G401 (cell line): ENCODE results near the gene INA. TPM values are rescaled to one million over a fixed set of nuclear protein-coding genes. Genes with fewer than 3 reads are reported as not detected.
A peak's percentile ranks its signal among the peaks of the same experiment; 100 is the strongest.
"Not testable (repeated sequence)": the region's sequence is repeated elsewhere in the genome, so short reads cannot be mapped to it uniquely, and the experiment has no call there.

Experiments
- DNase-seq: peaks from one replicate; pipeline ENCODE4 v3.0.0-alpha.2; 2015; ENCODE audit warnings: low spot score
- in situ Hi-C: cut with HindIII; loops from 2 replicates; pipeline ENCODE4 v1.10.0; 2016; ENCODE audit warnings: low sequenced_read_pairs, mixed read lengths
- total RNA-seq: library from RNA; depleted of rRNA; stranded (reverse); fragments of >200 nt; shearing (Covaris generic); gene quantifications from 2 replicates; pipeline ENCODE4 v1.2.3, GENCODE V29; 2014; rRNA removed

The INA gene
- total RNA-seq, result 26.6 and 41.8 TPM in 2 replicates

GRCh38 chr10:103276896-103277712 is at the start of gene INA:
Gene INA, plus strand, starts transcription at chr10:103277138. Its CDS starts 74 bp downstream, at chr10:103277212.
- in situ Hi-C loops, result no loop called here

GRCh38 chr10:103227416-103227815 is 49.5 kb upstream of the INA start:
- in situ Hi-C loops, result no loop called here
- DNase-seq, result no peak

More at GRCh38 chr10:103276896-103277712, at the start of gene INA:
- DNase-seq, result peak; percentile 84

GRCh38 chr10:103231047-103231551 is 45.8 kb upstream of the INA start:
- peak; percentile 69 for DNase-seq
- in situ Hi-C loops, result no loop called here

DNA sequence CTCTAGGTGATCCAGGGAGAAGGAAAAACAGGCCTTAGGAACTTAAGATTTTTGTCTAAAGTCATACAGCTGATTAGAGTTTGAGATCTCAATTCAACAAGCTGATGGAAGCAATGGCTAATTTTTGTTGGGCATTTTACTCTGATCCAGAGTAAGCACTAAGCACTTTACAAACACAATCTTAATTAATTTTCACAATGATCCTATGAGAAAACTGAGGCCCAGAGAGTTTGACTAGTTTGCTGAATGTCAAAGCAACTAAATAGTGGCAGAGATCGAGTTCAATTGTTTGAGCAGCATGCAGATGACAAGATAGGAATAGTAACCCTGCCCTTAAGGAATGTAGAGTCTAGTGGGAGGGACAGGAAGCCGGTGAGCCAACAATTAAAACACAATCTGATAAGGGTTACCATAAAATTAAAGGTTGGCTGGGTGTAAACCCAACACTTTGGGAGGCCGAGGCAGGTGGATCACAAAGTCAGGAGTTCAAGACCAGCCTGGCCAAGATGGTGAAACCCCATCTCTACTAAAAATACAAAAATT is 44.7 kb upstream of the INA start:
- DNase-seq, result no peak
- in situ Hi-C loops, result no loop called here

DNA sequence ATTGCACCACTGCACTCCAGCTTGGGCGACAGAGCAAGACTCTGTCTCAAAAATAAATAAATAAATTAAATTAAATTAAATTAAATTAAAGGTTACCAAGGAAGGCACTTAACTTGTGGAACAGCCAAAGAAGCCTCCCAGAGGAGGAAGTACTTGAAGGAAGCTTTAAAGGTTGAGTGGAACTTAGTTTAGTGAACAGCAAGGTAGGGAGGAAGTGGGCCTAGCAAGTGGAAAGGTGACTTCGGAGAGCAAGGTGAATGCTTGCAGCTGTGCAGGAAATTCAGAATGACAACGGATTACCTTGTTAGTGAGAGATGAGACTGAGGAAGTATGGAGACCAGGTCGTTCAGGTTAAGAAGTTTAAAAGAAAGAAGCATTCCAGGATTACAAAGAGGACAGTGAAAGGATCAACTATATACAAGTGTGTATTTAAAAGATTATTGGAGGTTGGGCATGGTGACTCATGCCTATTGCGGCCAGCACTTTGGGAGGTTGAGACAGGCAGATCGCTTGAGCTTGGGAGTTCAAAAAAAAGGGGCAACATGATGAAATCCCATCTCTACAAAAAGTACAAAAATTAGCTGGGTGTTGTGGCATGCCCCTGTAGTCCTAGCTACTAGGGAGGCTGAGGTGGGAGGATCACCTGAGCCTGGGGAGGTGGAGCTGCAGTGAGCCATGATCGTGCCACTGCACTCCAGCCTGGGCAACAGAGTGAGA is 44.0 kb upstream of the INA start:
- in situ Hi-C loops, result no loop called here
- no peak for DNase-seq

DNA sequence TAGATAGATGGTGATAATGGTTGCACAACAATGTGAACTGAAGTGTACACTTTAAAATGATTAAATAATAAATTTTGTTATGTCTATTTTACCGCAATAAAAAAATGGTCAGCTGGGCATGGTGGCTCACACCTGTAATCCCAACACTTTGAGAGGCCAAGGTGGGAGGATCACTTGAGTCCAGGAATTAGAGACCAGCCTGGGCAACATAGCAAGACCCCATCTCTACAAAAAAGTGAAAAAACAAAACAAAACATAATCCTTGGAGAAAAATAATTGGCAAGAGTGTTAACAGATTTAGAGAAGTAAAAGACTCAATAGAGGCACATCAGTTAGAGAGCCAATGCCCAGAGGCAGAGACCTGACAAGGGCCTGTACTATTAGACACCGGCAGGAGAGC is 41.2 kb upstream of the INA start:
- no peak for DNase-seq
- in situ Hi-C loops, result no loop called here

DNA sequence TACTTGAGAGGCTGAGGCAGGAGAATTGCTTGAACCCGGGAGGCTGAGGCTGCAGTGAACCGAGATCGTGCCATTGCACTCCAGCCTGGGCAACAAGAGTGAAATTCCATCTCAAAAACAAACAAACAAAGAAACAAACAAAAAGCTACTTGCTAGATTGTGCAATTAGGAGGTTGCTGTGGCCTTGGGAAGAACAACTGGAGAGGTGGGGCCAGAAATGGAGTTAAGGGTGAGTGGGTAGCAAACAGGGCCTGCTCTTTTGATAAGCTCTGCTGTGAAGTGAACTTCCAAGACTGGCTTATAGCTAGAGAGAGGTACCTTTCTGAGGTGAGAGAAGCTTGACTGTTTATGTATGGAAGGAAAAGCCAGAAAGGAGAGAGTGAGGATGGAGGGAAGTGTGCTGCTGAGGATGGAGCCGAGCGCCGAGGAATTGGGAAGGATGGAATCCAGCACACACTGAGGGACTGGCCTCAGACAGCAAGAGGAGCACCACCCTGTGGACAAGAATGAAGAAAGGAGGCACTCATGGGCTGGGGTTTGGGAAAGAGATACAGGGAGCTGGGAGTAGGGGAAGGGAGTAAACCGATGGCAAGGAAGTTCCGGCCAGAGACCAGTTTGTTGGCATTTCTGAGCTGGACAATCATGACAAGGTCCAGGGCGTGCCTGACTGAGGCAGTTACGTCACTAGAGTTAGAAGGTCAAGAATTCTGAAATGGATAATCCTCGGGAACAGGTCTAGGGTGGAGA is 38.3 kb upstream of the INA start:
- in situ Hi-C loops, result no loop called here
- DNase-seq, result peak; percentile 56

DNA sequence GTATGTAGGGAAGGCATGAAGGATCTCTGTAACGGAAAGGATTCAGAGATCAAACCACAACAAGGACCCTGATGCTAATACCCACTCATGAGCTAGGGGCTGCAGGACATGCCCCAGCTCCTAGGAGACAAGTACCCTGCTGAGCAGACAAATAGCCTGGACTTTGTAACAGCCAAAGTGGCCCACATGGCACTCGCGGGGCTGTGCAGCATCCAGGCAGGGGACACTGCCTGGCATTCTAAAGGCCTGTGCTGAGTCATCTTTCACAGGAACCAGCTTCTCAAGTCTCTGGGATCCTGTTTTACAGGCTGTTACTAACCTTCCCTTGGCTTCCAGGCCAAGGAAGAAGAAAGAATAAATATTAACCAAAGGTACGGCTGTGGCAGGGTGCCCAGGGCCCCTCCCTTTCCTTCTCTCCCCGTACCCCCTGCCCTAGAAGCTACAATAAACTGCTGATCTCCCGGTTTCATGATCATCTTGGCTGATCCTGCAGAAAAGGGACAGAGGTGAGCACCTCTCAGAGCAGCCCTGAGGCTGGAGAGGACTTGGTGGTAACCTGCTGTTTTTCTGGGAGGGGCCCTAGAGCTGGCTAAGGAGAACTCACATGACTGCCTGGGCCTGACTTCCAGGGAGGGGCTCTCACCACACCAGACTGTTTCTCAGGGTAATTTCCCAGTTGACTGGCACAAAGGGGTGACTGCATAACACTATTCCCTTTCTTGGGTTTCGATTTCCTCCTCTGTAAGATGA is 35.5 kb upstream of the INA start:
- peak; percentile 41 for DNase-seq
- in situ Hi-C loops, result no loop called here

DNA sequence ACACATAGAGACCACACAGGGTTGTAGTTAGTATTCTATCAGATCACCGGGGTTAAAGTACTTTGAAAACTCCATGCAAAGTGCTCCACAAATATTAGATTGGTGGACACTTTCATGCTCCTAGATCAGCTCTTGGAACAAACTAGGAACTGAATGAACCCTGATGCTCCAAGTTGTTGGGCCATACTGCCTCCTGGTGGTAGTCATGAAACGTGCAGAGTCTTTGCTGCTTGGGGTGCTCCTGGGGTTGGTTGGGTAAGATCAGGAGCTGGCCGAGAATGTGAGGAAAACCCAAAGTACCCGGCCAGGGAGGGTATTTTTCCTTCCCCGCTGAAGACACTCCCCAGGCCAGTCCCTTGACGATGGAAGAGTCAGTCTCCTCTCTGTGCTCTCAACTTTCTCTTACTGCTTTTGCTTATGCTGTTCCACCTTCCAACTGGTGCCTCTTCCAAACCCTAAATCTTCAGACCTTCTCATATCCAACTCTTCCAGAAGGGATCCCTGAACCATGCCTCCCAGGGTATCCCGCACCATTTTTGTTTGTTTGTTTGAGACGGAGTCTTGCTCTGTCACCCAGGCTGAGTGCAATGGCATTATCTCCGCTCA is 32.2 kb upstream of the INA start:
- peak; percentile 66 for DNase-seq
- in situ Hi-C loops, result no loop called here

DNA sequence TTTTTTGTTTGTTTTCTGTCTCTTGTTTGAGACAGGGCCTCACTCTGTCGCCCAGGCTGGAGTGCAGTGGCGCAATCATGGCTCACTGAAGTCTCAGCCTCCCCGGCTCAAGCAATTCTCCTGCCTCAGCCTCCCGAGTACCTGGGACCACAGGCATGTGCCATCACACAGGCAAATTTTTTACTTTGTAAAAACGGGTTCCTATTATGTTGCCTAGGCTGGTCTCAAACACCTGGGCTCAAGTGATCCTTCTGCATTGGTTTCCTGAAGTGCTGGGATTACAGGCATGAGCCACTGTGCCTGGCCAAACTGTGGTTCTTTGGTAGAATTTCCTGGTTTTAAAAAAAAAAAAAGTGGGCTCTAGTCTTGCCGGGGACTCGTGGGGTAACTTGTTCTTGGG is 31.4 kb upstream of the INA start, which contains the start of gene RPEL1:
Gene RPEL1, plus strand, starts transcription at position 301 of the 400 bp plus-strand sequence. CDS start 110 bp downstream, outside the sequence.
- DNase-seq, in situ Hi-C loops: not testable (repeated sequence)

DNA sequence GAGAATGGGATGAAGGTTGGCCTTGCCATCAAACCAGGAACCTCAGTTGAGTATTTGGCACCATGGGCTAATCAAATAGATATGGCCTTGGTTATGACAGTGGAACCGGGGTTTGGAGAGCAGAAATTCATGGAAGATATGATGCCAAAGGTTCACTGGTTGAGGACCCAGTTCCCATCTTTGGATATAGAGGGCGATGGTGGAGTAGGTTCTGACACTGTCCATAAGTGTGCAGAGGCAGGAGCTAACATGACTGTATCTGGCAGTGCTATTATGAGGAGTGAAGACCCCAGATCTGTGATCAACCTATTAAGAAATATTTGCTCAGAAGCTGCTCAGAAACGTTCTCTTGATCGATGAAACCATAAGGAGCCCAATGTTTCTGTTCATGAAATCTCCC is 30.6 kb upstream of the INA start:
- no peak for DNase-seq
- in situ Hi-C loops, result no loop called here

GRCh38 chr10:103254113-103254512 is 22.8 kb upstream of the INA start:
- in situ Hi-C loops, result no loop called here

DNA sequence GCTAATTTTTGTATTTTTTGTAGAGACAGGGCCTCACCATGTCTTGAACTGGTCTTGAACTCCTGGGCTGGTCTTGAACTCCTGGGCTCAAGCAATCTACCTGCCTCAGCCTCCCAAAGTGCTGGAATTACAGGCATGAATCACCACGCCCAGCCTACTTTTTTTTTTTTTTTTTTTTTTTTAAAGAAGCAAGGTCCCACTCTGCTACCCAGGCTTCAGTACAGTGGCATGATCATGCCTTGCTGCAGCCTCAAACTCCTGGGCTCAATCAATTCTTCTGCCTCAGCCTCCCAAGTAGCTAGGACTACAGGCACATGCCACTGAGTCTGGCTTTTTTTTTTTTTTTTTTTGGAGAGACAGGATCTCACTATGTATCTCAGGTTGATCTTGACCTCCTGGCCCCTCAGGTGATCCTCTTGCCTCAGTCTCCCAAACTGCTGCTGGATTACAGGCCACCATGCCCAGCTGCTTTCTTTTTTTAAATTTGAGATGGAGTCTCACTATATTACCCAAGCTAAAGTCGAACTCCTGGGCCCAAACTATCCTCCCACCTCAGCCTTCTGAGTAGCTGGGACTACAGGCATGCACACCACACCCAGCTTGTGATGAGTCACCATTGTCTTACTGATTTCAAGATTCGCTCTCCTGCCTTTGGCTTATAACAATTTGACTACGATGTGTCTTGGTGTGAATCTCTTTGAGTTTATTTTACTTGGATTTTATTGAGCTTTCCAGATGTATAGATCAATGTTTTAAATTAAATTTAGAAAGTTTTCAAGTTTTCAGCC is 22.2 kb upstream of the INA start:
- no peak for DNase-seq
- in situ Hi-C loops, result no loop called here

More at GRCh38 chr10:103254113-103254512, 22.8 kb upstream of the INA start:
- DNase-seq, result no peak

DNA sequence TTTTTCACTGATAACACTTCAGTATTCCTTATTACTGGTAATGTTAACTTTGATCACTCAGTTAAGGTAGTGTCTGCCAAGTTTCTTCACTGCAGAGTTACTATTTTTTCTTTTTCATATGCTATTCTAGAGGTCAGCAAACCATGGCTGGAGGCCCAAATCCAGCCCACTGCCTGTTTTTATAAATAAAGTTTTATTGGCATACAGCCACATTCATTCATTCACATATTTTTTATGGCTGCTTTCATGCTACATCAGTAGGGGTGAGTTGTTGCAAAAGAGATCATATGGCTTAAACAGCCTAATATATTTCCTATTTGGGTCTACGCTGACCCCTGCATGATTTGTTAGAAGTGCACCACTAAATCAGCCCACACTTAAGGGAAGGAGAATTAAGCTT is 20.3 kb upstream of the INA start:
- DNase-seq, result no peak
- in situ Hi-C loops, result no loop called here

GRCh38 chr10:103257812-103258211 is 19.1 kb upstream of the INA start:
- in situ Hi-C loops, result no loop called here

DNA sequence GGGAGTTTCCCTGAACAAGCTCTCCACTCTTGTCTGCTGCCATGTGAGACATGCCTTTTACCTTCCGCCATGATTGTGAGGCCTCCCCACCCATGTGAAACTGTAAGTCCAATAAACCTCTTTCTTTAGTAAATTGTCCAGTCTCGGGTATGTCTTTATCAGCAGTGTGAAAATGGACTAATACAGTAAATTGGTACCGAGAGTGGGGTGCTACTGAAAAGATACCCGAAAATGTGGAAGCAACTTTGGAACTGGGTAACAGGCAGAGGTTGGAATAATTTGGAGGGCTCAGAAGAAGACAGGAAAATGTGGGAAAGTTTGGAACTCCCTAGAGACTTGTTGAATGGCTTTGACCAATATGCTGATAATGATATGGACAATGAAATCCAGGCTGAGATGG is 18.0 kb upstream of the INA start:
- DNase-seq, in situ Hi-C loops: not testable (repeated sequence)

More at GRCh38 chr10:103257812-103258211, 19.1 kb upstream of the INA start:
- DNase-seq, result no peak

DNA sequence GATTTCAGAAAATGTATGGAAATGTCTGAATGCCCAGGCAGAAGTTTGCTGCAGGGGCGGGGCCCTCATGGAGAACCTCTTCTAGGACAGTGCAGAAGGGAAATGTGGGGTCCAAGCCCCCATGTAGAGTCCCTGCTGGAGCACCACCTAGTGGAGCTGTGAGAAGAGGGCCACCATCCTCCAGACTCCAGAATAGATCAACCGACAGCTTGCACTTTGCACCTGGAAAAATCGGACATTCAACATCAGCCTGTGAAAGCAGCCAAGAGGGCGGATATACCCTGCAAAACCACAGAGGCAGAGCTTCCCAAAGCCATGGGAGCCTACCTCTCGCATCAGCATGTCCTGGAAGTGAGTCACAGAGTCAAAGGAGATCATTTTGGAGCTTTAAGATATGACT is 16.9 kb upstream of the INA start:
- in situ Hi-C loops, result no loop called here
- DNase-seq, result no peak
